H9 (cell line): Measurements from ENCODE around the gene ARHGAP24. TPM values are rescaled to one million over a fixed set of nuclear protein-coding genes. Genes with fewer than 3 reads are reported as not detected.

ENCODE experiments used
- DNase-seq: peaks from one replicate; pipeline ENCODE4 v3.0.0-alpha.2; 2017
- H2AFZ ChIP-seq: one replicate; pipeline ENCODE4 v1.6.1; 2013; ENCODE audit warnings: mild to moderate bottlenecking, low read length, control low read depth, moderate library complexity
- H2AK5ac ChIP-seq: 2 replicates; pipeline ENCODE4 v1.6.1; 2013; ENCODE audit warnings: low read length, control low read depth, mixed read lengths; ENCODE audit not compliant: insufficient read length
- H2BK120ac ChIP-seq: one replicate; pipeline ENCODE4 v1.6.1; 2013; ENCODE audit warnings: low read depth, mild to moderate bottlenecking, low read length, control low read depth, inconsistent platforms; ENCODE audit not compliant: poor library complexity, severe bottlenecking
- H2BK12ac ChIP-seq: 2 replicates; pipeline ENCODE4 v1.6.1; 2013; ENCODE audit warnings: low read length, control low read depth, mixed read lengths, low read depth; ENCODE audit not compliant: insufficient read length
- H2BK15ac ChIP-seq: 2 replicates; pipeline ENCODE4 v1.6.1; 2013; ENCODE audit warnings: low read depth, low read length, control low read depth
- H2BK20ac ChIP-seq: one replicate; pipeline ENCODE4 v1.6.1; 2013; ENCODE audit warnings: low read depth, mild to moderate bottlenecking, low read length, control low read depth, inconsistent platforms; ENCODE audit not compliant: poor library complexity, severe bottlenecking
- H2BK5ac ChIP-seq: 2 replicates; pipeline ENCODE4 v1.6.1; 2013; ENCODE audit warnings: low read length, control low read depth, mixed read lengths; ENCODE audit not compliant: insufficient read length
- H3K14ac ChIP-seq: 2 replicates; pipeline ENCODE4 v1.6.1; 2013; ENCODE audit warnings: low read length, control low read depth; ENCODE audit not compliant: insufficient read depth
- H3K18ac ChIP-seq: 2 replicates; pipeline ENCODE4 v1.6.1; 2013; ENCODE audit warnings: low read depth, mild to moderate bottlenecking, mixed read lengths, low read length, control low read depth; ENCODE audit not compliant: insufficient read length
- H3K23ac ChIP-seq: 2 replicates; pipeline ENCODE4 v1.6.1; 2013; ENCODE audit warnings: low read length, control low read depth, mixed read lengths, low read depth; ENCODE audit not compliant: insufficient read length
- H3K23me2 ChIP-seq: 2 replicates; pipeline ENCODE4 v1.6.1; 2013; ENCODE audit warnings: low read depth, mild to moderate bottlenecking, mixed read lengths, low read length, control low read depth; ENCODE audit not compliant: insufficient read length, poor library complexity, severe bottlenecking
- H3K27ac ChIP-seq: 2 replicates; pipeline ENCODE4 v1.5.1; 2013; ENCODE audit warnings: low read length, control low read depth, mixed read lengths, low read depth; ENCODE audit not compliant: insufficient read length
- H3K27me3 ChIP-seq: 2 replicates; pipeline ENCODE4 v1.6.1; 2013; ENCODE audit warnings: low read length, control low read depth, inconsistent platforms; ENCODE audit not compliant: insufficient read depth
- H3K4ac ChIP-seq: 2 replicates; pipeline ENCODE4 v1.6.1; 2013; ENCODE audit warnings: low read depth, mild to moderate bottlenecking, control low read depth, inconsistent platforms, low read length, moderate library complexity
- H3K4me1 ChIP-seq: 2 replicates; pipeline ENCODE4 v1.6.1; 2013; ENCODE audit warnings: low read length, control low read depth, inconsistent platforms; ENCODE audit not compliant: insufficient read depth
- H3K4me2 ChIP-seq: 2 replicates; pipeline ENCODE4 v1.6.1; 2013; ENCODE audit warnings: low read length, control low read depth, mixed read lengths; ENCODE audit not compliant: insufficient read length, insufficient read depth
- H3K56ac ChIP-seq: 2 replicates; pipeline ENCODE4 v1.6.1; 2013; ENCODE audit warnings: low read depth, mild to moderate bottlenecking, mixed read lengths, low read length, control low read depth; ENCODE audit not compliant: insufficient read length
- H3K79me1 ChIP-seq: 2 replicates; pipeline ENCODE4 v1.6.1; 2013; ENCODE audit warnings: low read depth, mild to moderate bottlenecking, moderate library complexity, low read length, control low read depth, inconsistent platforms; ENCODE audit not compliant: insufficient read depth, poor library complexity, severe bottlenecking
- H3K79me2 ChIP-seq: 2 replicates; pipeline ENCODE4 v1.6.1; 2013; ENCODE audit warnings: low read length, control low read depth, inconsistent platforms; ENCODE audit not compliant: insufficient read depth
- H3K9ac ChIP-seq: 2 replicates; pipeline ENCODE4 v1.6.1; 2013; ENCODE audit warnings: low read length, control low read depth, mixed read lengths; ENCODE audit not compliant: insufficient read length; ENCODE audit errors: extremely low read depth
- H3K9me3 ChIP-seq: one replicate; pipeline ENCODE4 v1.6.1; 2013; ENCODE audit warnings: low read depth, low read length, inconsistent platforms; ENCODE audit not compliant: control insufficient read depth
- H3T11ph ChIP-seq: one replicate; pipeline ENCODE4 v1.6.1; 2013; ENCODE audit warnings: mild to moderate bottlenecking, low read length, control low read depth, inconsistent platforms
- H4K20me1 ChIP-seq: one replicate; pipeline ENCODE4 v1.6.1; 2013; ENCODE audit not compliant: control insufficient read depth, insufficient read length, insufficient read depth
- H4K5ac ChIP-seq: 2 replicates; pipeline ENCODE4 v1.6.1; 2013; ENCODE audit warnings: low read depth, mild to moderate bottlenecking, mixed read lengths, low read length, control low read depth; ENCODE audit not compliant: insufficient read length
- H4K8ac ChIP-seq: replicated peaks from 2 replicates; pipeline ENCODE4 v1.6.1; 2013; ENCODE audit warnings: low read length, control low read depth, mixed read lengths, low read depth; ENCODE audit not compliant: insufficient read length
- H4K91ac ChIP-seq: 2 replicates; pipeline ENCODE4 v1.6.1; 2013; ENCODE audit warnings: low read depth, mild to moderate bottlenecking, moderate library complexity, mixed read lengths, low read length, control low read depth; ENCODE audit not compliant: insufficient read length
- H3K27ac Mint-ChIP-seq, 3 experiments: 2 replicates in 2 of 3; 3 replicates in 1 of 3; pipeline ENCODE4 v1.8.0; 2020 to 2021; ENCODE audit warnings: mixed read lengths in 3 of 3, mild to moderate bottlenecking in 1 of 3, moderate library complexity in 1 of 3
- H3K27me3 Mint-ChIP-seq: 2 replicates; pipeline ENCODE4 v1.8.0; 2021; ENCODE audit warnings: low read depth, mild to moderate bottlenecking, moderate library complexity, mixed read lengths
- H3K36me3 Mint-ChIP-seq, 3 experiments: 2 replicates in 2 of 3; 3 replicates in 1 of 3; pipeline ENCODE4 v1.8.0; 2020 to 2021; ENCODE audit warnings: low read depth in 3 of 3, mixed read lengths in 3 of 3; ENCODE audit not compliant: insufficient read depth in 1 of 3
- H3K4me1 Mint-ChIP-seq, 2 experiments: 2 replicates each; pipeline ENCODE4 v1.8.0; 2020; ENCODE audit warnings: mixed read lengths in 2 of 2
- H3K4me3 Mint-ChIP-seq, 2 experiments: 2 replicates in 1 of 2; 3 replicates in 1 of 2; pipeline ENCODE4 v1.8.0; 2020 to 2021; ENCODE audit warnings: mild to moderate bottlenecking in 2 of 2, mixed read lengths in 2 of 2, moderate library complexity in 1 of 2
- H3K9me3 Mint-ChIP-seq, 2 experiments: 2 replicates in 1 of 2; 3 replicates in 1 of 2; pipeline ENCODE4 v1.8.0; 2020; ENCODE audit warnings: mild to moderate bottlenecking in 2 of 2, mixed read lengths in 2 of 2, moderate library complexity in 1 of 2
- WGBS: extraction: QIAGEN DNeasy Blood & Tissue Kit; methylation state at CpG from one replicate; pipeline ENCODE4 v1.1.7; 2013; ENCODE audit warnings: missing lambda C conversion rate, low lambda C conversion rate, mixed read lengths; ENCODE audit not compliant: insufficient read length; ENCODE audit errors: extremely low coverage; 5-methylcytosine and 5-hydroxymethylcytosine counted together
- total RNA-seq: library from RNA; stranded (reverse); gene quantifications from 2 replicates; pipeline ENCODE4 v1.2.1, GENCODE V29; 2021
- TF ChIP-seq, protein P1 (sequence below): fragments of 200-600 bp; sonication (generic); conservative IDR thresholded peaks from 3 replicates; pipeline ENCODE4 v1.8.0; 2021; ENCODE audit warnings: antibody characterized with exemption, mild to moderate bottlenecking

Gene ARHGAP24
- total RNA-seq, 1 experiment from 2014 or later, result 0.37 TPM

DNA sequence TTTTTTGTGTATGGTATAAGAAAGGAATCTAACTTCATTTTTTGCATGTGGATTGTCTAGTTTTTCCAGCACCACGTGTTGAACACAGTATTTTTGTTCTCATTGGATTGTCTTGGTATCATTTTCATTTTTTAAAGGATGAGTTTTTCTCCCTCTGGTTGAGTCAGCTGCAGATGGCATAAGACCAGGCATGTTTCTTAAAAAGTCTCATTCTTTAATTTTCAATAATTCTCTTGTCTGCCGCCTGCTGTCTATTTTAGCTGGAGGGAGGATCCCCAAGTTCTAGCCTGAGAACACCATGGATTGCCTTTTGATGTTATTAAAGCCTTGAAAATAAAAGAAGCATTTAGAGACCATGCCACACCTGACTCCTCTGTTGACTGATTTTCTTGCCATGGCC is 263.8 kb downstream of the ARHGAP24 start:
- WGBS, result no CpG with 5 or more reads among the region's 2 CpGs
- H3K4me2 ChIP-seq, result no peak overlapping the region
- H3K56ac ChIP-seq, result no peak overlapping the region
- H3K4ac ChIP-seq, result no peak overlapping the region
- no peak overlapping the region for H2BK5ac ChIP-seq
- H3K27me3 ChIP-seq, result no peaks in the 10 kb centered on the region
- no peak overlapping the region for H3K27ac ChIP-seq
- no peak overlapping the region for H3K4me3 Mint-ChIP-seq
- no peak overlapping the region for H4K8ac ChIP-seq
- no peak overlapping the region for H2BK12ac ChIP-seq
- TF ChIP-seq, protein P1, sequence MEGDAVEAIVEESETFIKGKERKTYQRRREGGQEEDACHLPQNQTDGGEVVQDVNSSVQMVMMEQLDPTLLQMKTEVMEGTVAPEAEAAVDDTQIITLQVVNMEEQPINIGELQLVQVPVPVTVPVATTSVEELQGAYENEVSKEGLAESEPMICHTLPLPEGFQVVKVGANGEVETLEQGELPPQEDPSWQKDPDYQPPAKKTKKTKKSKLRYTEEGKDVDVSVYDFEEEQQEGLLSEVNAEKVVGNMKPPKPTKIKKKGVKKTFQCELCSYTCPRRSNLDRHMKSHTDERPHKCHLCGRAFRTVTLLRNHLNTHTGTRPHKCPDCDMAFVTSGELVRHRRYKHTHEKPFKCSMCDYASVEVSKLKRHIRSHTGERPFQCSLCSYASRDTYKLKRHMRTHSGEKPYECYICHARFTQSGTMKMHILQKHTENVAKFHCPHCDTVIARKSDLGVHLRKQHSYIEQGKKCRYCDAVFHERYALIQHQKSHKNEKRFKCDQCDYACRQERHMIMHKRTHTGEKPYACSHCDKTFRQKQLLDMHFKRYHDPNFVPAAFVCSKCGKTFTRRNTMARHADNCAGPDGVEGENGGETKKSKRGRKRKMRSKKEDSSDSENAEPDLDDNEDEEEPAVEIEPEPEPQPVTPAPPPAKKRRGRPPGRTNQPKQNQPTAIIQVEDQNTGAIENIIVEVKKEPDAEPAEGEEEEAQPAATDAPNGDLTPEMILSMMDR, result no peak
- no peaks in the 10 kb centered on the region for H3K79me1 ChIP-seq
- H2AK5ac ChIP-seq, result no peak overlapping the region
- H3T11ph ChIP-seq, result no peak overlapping the region
- no peaks in the 10 kb centered on the region for H4K20me1 ChIP-seq
- H3K4me1 ChIP-seq, result no peaks in the 10 kb centered on the region; the same call in 1 of the 2 replicates
- H2BK15ac ChIP-seq, result no peak overlapping the region
- H3K9me3 ChIP-seq, result no peaks in the 10 kb centered on the region
- no peaks in the 10 kb centered on the region for H3K36me3 Mint-ChIP-seq
- H3K9ac ChIP-seq, result no peak overlapping the region
- no peaks in the 10 kb centered on the region for H3K79me2 ChIP-seq
- H2AFZ ChIP-seq, result no peak overlapping the region
- no peak overlapping the region for H2BK120ac ChIP-seq
- H4K5ac ChIP-seq, result no peak overlapping the region
- no peak for DNase-seq
- H3K23me2 ChIP-seq, result no peaks in the 10 kb centered on the region
- H3K4me1 Mint-ChIP-seq, result peaks cover 14% of the 10 kb centered on the region in 2 experiments
- H3K27me3 Mint-ChIP-seq, result no peaks in the 10 kb centered on the region
- no peak overlapping the region for H3K14ac ChIP-seq
- no peak overlapping the region for H2BK20ac ChIP-seq
- H3K9me3 Mint-ChIP-seq, result no peaks in the 10 kb centered on the region
- H4K91ac ChIP-seq, result no peak overlapping the region
- no peak overlapping the region for H3K23ac ChIP-seq
- H3K27ac Mint-ChIP-seq, result no peak overlapping the region
- H3K18ac ChIP-seq, result no peak overlapping the region
